GM12878 (cell line): Measurements from ENCODE around the gene DENND6B. TPM values are rescaled to one million over a fixed set of nuclear protein-coding genes. Genes with fewer than 3 reads are reported as not detected.

Experiments used
- CHD1 ChIP-seq: IDR thresholded peaks from 2 replicates; pipeline ENCODE4 v1.6.1; 2012; ENCODE audit warnings: low read depth, low read length, improper control_type of control experiment
- TARDBP ChIP-seq: IDR thresholded peaks from 2 replicates; pipeline ENCODE4 v1.6.1; 2016; ENCODE audit warnings: borderline replicate concordance
- TCF12 ChIP-seq: IDR thresholded peaks from 2 replicates; pipeline ENCODE4 v1.6.1; 2011; ENCODE audit warnings: low read depth, mild to moderate bottlenecking, low read length
- polyA plus RNA-seq, 11 experiments: library from polyadenylated mRNA; depleted of rRNA in 4 of 11; unstranded in 6 of 11; stranded (reverse) in 5 of 11; fragments of >200 nt; fragmentation: Nextera tagmentation in 4 of 11; fragmentation: Illumina TruSeq in 1 of 11; extraction: Ambion mirVana in 4 of 11; extraction: Trizol in 1 of 11; gene quantifications; 1 replicate in 1 of 11; 2 replicates in 10 of 11; pipeline versions ENCODE4 v1.2.1 to v1.2.3, GENCODE V29; 2011 to 2016; ENCODE audit warnings: inconsistent platforms in 2 of 11, missing spikeins in 2 of 11, low read depth in 1 of 11
- total RNA-seq, 4 experiments: library from RNA; depleted of rRNA in 3 of 4; stranded (reverse); fragments of >200 nt in 3 of 4; fragmentation: Illumina TruSeq in 1 of 4; extraction: Trizol in 1 of 4; gene quantifications; 2 replicates each; pipeline versions ENCODE4 v1.2.1 to v1.2.3, GENCODE V29; 2013 to 2021
- TF ChIP-seq, protein P1 (sequence below): IDR thresholded peaks from 2 replicates; pipeline ENCODE4 v1.6.1; 2012; ENCODE audit warnings: improper control_type of control experiment, low read depth, low read length; ENCODE audit not compliant: insufficient replicate concordance
- TF ChIP-seq, protein P2 (sequence below): fragments of 450-650 bp; IDR thresholded peaks from 2 replicates; pipeline ENCODE4 v1.6.1; 2017; ENCODE audit warnings: antibody characterized with exemption, mild to moderate bottlenecking, moderate library complexity

Gene DENND6B
- total and polyA plus RNA-seq, 10 of the 15 experiments (the other 5 are each of a cell fraction or from before 2014, with no cell fraction given): 0.72 to 11.3 (median 6.2) TPM

DNA sequence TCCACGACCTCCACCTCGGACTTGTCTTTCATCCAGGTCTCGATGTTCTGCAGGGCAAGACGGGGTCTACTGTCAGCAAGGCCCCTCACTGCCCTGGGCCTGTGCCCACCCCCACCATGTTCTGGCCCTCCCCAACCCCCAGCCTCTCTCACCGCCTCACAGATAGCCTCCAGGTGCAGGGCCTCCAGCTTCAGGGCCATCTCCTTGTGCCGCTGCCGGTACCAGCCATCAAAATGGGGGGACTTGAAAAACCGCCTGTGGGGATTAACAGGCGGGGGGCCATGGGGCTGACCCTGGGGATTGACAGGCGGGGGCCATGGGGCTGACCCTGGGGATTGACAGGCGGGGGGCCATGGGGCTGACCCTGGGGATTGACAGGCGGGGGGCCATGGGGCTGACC is 14.4 kb downstream of the DENND6B start (continued):
- TF ChIP-seq, protein P1, sequence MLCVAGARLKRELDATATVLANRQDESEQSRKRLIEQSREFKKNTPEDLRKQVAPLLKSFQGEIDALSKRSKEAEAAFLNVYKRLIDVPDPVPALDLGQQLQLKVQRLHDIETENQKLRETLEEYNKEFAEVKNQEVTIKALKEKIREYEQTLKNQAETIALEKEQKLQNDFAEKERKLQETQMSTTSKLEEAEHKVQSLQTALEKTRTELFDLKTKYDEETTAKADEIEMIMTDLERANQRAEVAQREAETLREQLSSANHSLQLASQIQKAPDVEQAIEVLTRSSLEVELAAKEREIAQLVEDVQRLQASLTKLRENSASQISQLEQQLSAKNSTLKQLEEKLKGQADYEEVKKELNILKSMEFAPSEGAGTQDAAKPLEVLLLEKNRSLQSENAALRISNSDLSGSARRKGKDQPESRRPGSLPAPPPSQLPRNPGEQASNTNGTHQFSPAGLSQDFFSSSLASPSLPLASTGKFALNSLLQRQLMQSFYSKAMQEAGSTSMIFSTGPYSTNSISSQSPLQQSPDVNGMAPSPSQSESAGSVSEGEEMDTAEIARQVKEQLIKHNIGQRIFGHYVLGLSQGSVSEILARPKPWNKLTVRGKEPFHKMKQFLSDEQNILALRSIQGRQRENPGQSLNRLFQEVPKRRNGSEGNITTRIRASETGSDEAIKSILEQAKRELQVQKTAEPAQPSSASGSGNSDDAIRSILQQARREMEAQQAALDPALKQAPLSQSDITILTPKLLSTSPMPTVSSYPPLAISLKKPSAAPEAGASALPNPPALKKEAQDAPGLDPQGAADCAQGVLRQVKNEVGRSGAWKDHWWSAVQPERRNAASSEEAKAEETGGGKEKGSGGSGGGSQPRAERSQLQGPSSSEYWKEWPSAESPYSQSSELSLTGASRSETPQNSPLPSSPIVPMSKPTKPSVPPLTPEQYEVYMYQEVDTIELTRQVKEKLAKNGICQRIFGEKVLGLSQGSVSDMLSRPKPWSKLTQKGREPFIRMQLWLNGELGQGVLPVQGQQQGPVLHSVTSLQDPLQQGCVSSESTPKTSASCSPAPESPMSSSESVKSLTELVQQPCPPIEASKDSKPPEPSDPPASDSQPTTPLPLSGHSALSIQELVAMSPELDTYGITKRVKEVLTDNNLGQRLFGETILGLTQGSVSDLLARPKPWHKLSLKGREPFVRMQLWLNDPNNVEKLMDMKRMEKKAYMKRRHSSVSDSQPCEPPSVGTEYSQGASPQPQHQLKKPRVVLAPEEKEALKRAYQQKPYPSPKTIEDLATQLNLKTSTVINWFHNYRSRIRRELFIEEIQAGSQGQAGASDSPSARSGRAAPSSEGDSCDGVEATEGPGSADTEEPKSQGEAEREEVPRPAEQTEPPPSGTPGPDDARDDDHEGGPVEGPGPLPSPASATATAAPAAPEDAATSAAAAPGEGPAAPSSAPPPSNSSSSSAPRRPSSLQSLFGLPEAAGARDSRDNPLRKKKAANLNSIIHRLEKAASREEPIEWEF: no peak
- TF ChIP-seq TCF12 (no peak), TARDBP (no peak), CHD1 (no peak)
- TF ChIP-seq, protein P2, sequence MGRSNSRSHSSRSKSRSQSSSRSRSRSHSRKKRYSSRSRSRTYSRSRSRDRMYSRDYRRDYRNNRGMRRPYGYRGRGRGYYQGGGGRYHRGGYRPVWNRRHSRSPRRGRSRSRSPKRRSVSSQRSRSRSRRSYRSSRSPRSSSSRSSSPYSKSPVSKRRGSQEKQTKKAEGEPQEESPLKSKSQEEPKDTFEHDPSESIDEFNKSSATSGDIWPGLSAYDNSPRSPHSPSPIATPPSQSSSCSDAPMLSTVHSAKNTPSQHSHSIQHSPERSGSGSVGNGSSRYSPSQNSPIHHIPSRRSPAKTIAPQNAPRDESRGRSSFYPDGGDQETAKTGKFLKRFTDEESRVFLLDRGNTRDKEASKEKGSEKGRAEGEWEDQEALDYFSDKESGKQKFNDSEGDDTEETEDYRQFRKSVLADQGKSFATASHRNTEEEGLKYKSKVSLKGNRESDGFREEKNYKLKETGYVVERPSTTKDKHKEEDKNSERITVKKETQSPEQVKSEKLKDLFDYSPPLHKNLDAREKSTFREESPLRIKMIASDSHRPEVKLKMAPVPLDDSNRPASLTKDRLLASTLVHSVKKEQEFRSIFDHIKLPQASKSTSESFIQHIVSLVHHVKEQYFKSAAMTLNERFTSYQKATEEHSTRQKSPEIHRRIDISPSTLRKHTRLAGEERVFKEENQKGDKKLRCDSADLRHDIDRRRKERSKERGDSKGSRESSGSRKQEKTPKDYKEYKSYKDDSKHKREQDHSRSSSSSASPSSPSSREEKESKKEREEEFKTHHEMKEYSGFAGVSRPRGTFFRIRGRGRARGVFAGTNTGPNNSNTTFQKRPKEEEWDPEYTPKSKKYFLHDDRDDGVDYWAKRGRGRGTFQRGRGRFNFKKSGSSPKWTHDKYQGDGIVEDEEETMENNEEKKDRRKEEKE: no peak
